ENCODE results near the gene CNGA2.

DNA sequence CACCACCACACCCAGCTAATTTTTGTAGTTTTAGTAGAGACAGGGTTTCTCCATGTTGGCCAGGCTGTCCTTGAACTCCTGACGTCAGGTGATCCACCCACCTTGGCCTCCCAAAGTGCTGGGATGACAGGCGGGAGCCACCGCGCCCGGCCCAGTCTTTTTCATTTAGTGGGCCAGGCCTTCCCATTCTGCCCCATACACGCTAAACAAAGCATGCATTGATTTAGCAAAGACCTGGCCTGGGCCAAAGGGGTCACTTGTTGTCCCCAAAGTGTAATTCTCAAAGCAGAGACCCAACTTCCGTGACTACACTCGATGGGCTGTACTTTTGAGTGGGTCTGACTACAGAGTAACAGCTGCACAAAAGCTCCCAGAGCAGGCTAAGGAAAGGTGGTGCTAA, 29.2 kb downstream of the CNGA2 start:
- TF ChIP-seq GATA2 (IDR thresholded peaks at IDR 0.05; ENCODE audit: low read depth, low read length) (no peak), GATA3 (IDR thresholded peaks at IDR 0.05; ENCODE audit: low read depth, low read length) (no peak)
